PFSK-1 (cell line): ENCODE measurements around the gene GAS6.

Experiments used
- FOXP2 ChIP-seq: optimal IDR thresholded peaks from 2 replicates; pipeline ENCODE3; 2011; ENCODE audit warnings: borderline replicate concordance, control low read depth, inconsistent platforms; ENCODE audit not compliant: insufficient read depth; ENCODE audit errors: extremely low read length, extremely low read depth
- POLR2AphosphoS5 ChIP-seq: IDR thresholded peaks from 2 replicates; pipeline ENCODE4 v1.6.1; 2012; ENCODE audit warnings: low read depth, mild to moderate bottlenecking, control low read depth, low read length, moderate library complexity
- SIN3A ChIP-seq: IDR thresholded peaks from 2 replicates; pipeline ENCODE4 v1.6.1; 2012; ENCODE audit warnings: mild to moderate bottlenecking, low read length, moderate library complexity, borderline replicate concordance; ENCODE audit not compliant: insufficient read depth
- TAF1 ChIP-seq: IDR thresholded peaks from 2 replicates; pipeline ENCODE4 v1.6.1; 2012; ENCODE audit warnings: low read length, control low read depth, borderline replicate concordance; ENCODE audit not compliant: insufficient read depth
- TF ChIP-seq, protein P1 (sequence below), 2 experiments: IDR thresholded peaks; 2 replicates each; pipeline versions ENCODE4 v1.6.1 to v1.8.0; 2011 to 2012; ENCODE audit warnings: low read depth in 2 of 2, low read length in 2 of 2, control low read depth in 1 of 2, inconsistent platforms in 1 of 2, mild to moderate bottlenecking in 1 of 2, moderate library complexity in 1 of 2; ENCODE audit not compliant: insufficient read depth in 1 of 2

The GAS6 gene

GRCh38 chr13:113782472-113782871, 81.4 kb downstream of the GAS6 start:
- TF ChIP-seq TAF1 (no peak), FOXP2 (no peak), SIN3A (no peak), POLR2AphosphoS5 (no peak)
- TF ChIP-seq, protein P1, sequence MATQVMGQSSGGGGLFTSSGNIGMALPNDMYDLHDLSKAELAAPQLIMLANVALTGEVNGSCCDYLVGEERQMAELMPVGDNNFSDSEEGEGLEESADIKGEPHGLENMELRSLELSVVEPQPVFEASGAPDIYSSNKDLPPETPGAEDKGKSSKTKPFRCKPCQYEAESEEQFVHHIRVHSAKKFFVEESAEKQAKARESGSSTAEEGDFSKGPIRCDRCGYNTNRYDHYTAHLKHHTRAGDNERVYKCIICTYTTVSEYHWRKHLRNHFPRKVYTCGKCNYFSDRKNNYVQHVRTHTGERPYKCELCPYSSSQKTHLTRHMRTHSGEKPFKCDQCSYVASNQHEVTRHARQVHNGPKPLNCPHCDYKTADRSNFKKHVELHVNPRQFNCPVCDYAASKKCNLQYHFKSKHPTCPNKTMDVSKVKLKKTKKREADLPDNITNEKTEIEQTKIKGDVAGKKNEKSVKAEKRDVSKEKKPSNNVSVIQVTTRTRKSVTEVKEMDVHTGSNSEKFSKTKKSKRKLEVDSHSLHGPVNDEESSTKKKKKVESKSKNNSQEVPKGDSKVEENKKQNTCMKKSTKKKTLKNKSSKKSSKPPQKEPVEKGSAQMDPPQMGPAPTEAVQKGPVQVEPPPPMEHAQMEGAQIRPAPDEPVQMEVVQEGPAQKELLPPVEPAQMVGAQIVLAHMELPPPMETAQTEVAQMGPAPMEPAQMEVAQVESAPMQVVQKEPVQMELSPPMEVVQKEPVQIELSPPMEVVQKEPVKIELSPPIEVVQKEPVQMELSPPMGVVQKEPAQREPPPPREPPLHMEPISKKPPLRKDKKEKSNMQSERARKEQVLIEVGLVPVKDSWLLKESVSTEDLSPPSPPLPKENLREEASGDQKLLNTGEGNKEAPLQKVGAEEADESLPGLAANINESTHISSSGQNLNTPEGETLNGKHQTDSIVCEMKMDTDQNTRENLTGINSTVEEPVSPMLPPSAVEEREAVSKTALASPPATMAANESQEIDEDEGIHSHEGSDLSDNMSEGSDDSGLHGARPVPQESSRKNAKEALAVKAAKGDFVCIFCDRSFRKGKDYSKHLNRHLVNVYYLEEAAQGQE (IDR thresholded peaks at IDR 0.05; ENCODE audit: insufficient read depth in 1 of 2, low read depth in 2 of 2, low read length in 2 of 2): no peak

DNA sequence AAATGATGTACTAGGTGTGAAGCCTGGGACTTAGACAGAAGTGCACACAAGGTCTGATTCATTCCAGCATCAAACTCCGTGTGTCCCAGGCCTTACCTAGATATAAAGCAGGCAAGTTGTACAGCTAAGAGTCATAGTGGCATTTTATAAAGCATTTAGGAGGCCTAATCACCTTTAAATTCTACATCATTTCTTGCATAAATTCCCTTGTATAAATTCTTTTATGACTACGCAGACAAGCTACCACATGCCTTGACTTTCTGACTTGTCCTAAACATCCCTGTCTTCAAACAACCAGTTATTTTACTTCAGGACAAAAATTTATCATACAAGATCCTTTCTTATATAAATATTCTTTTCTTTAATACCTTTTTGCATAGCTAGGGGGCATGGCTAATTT, 82.3 kb downstream of the GAS6 start:
- TF ChIP-seq TAF1 (no peak), FOXP2 (no peak), POLR2AphosphoS5 (no peak)
- TF ChIP-seq, protein P1 (IDR thresholded peaks at IDR 0.05; ENCODE audit: insufficient read depth in 1 of 2, low read depth in 2 of 2, low read length in 2 of 2): no peak

DNA sequence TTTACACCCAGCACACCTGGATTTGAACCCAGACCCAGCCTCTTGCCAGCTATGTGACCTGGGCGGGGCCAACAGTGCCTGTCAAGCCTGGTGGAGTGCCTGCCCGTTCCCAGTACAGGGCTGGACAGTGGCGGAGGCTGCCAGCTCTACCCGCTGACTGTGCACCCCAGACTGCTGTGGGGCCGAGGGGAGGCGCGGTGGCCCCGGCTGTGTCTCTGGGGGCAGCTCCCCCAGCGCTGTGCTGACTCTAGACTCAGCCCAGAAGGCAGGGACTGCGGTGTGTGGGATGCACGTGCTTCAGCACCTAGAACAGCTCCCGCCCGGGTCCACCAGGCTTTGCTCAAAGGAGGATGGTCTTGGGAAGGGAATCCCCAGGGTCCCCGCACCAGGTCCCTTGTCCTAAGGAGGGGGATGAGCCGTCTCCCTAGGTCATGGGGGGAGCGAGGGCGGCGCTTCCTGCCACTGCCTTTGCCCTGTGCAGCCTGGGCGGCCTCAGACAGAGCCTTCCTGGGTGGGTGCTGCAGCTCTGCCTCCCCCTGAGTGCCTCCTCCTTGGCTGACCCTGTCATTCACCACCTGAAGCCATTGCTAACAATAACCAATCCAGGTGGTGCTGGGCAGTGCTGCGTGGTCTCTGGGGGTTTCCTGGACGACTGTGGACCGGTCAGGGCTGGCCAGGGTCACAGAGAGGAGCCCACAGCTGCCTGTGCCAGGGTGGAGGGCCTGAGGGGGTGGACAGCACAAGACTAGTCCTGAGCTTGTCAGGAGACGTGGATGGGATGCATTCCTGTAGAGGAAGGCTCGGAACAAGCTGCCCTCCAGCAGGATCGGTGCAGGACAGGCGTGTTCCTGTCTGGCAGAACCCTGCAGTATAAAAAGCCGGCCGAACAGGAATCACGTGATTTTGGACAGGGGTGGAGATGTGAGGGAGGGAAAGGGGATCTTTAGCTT, 86.3 kb downstream of the GAS6 start:
- TF ChIP-seq, protein P1 (IDR thresholded peaks at IDR 0.05; ENCODE audit: insufficient read depth in 1 of 2, low read depth in 2 of 2, low read length in 2 of 2): peak in 1 of 2 experiments; percentile 82; a peak in 2 of 4 replicates
- TF ChIP-seq POLR2AphosphoS5: no peak
- TF ChIP-seq FOXP2: no peak
- no peak for TF ChIP-seq SIN3A
- no peak for TF ChIP-seq TAF1

DNA sequence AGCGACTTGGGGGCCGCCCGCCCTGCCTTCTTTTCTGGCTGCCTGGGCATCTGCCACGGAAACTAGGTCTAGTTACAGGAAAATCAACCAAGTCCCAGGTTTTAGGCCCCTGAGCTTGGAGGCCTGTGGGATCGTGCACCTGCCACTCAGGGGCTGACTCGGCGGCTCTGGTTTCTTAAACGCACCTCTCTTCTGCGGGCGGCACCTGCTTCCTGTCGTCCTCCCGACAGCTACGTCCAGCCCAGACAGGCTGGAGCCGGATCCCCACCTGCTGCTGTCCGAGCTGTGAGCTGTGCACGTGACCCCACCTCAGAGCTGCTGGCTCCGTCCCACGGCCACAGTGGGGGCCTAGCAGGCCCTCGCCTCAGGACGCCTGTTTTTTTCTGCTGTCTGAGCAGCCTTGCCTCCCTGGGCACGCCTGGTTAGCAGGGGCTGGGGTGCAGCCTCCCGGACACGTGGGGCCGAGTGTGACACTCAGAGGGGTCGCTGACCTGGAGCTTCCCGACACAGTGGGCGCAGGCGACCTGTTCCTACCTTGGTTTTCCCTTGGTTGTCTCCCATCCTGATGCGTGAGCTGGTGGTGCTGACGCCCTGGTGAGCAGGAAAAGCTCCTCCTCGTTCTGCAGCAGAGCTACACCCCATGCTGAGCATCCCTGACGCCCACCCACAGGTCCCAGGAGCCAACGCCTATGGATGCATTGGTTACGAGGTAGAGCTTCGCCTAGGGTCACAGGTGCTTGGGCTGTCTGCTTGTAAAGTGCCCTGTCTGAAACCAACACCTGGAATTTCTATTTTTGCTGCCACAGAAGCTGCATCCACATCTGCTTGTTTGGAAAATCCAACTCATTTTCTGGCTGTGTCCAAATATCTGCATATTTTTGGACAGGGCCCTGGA, 87.4 kb downstream of the GAS6 start:
- no peak for TF ChIP-seq TAF1
- no peak for TF ChIP-seq SIN3A
- TF ChIP-seq, protein P1 (IDR thresholded peaks at IDR 0.05; ENCODE audit: insufficient read depth in 1 of 2, low read depth in 2 of 2, low read length in 2 of 2): no peak
- no peak for TF ChIP-seq POLR2AphosphoS5
- TF ChIP-seq FOXP2: no peak
